Bronchial epithelial cell (primary cell): ENCODE data around the gene RABAC1. TPM values are rescaled to one million over a fixed set of nuclear protein-coding genes. Genes with fewer than 3 reads are reported as not detected.

Experiments
- DNase-seq: peaks from one replicate; pipeline ENCODE4 v3.0.0-alpha.2; 2010; ENCODE audit warnings: low read depth
- FAIRE-seq: peaks from 2 replicates; lab custom pipeline; 2011; peaks lifted over from hg19 to GRCh38; lab: Jason Lieb, UNC
- H3K27me3 ChIP-seq: 2 replicates; pipeline ENCODE4 v1.5.1; 2011; ENCODE audit warnings: low read length; ENCODE audit not compliant: control insufficient read depth, insufficient read depth
- H3K36me3 ChIP-seq: 2 replicates; pipeline ENCODE4 v1.5.1; 2011; ENCODE audit warnings: low read length; ENCODE audit not compliant: control insufficient read depth, insufficient read depth
- H3K4me3 ChIP-seq: 2 replicates; pipeline ENCODE4 v1.5.1; 2011; ENCODE audit warnings: mild to moderate bottlenecking, low read depth, low read length, control low read depth
- total RNA-seq: library from RNA; depleted of rRNA; stranded (reverse); fragments of >200 nt; gene quantifications from 2 replicates; pipeline ENCODE4 v1.2.1, GENCODE V29; 2014
- TF ChIP-seq, protein P1 (sequence below): IDR thresholded peaks from 2 replicates; pipeline ENCODE4 v1.5.1; 2011; ENCODE audit warnings: mild to moderate bottlenecking, moderate library complexity, low read length, control low read depth, inconsistent platforms; ENCODE audit not compliant: insufficient read depth, severe bottlenecking

RABAC1 gene
- total RNA-seq, 1 donor from 2014 or later: 96.6 TPM

DNA sequence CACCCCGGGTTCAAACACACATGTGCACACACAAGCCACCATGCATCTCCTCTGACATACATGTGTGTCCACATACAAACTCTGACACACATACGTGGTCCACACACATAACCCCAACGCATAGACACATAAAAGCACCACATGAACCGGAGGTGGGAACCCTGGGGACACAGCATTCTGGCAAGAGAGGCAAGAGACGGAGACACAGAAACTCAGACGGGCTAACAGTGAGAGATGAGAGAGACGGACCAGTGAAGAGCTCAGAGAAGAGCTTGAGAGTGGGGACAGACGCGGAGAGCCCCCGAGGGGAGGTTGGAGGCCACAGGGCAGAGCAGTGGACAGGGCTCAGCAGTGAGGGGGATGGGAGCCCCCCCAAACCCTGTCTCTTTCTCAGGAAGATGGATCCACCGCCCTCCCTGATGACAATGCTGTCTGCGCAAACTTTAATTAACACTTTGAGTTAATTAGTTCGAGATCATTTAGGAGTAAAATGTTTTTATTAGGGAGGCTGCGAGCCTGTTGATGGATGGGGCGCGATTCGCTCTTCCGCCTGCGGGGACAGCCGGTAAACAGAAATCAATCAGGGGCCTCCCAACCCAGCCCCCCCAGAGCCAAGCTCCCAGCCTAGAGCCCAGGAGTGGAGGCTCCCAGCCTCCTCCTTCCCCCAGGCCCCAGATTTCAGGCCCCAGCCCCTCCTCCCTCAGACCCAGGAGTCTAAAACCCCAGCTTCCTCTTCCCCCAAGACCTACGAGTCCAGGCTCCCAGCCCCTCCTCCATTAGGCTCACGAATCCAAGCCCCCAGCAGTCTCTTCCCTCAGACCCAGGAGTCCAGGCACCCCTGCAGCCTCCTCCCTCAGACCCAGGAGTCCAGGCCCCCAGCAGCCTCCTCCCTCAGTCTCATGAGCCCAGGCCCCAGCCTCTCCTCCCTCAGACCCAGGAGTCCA, 21.3 kb downstream of the RABAC1 start:
- Histone ChIP-seq H3K36me3 (no peaks in the 10 kb centered on the region), H3K27me3 (peaks cover 27% of the 10 kb centered on the region), H3K4me3 (no peak overlapping the region)
- DNase-seq: no peak
- TF ChIP-seq, protein P1, sequence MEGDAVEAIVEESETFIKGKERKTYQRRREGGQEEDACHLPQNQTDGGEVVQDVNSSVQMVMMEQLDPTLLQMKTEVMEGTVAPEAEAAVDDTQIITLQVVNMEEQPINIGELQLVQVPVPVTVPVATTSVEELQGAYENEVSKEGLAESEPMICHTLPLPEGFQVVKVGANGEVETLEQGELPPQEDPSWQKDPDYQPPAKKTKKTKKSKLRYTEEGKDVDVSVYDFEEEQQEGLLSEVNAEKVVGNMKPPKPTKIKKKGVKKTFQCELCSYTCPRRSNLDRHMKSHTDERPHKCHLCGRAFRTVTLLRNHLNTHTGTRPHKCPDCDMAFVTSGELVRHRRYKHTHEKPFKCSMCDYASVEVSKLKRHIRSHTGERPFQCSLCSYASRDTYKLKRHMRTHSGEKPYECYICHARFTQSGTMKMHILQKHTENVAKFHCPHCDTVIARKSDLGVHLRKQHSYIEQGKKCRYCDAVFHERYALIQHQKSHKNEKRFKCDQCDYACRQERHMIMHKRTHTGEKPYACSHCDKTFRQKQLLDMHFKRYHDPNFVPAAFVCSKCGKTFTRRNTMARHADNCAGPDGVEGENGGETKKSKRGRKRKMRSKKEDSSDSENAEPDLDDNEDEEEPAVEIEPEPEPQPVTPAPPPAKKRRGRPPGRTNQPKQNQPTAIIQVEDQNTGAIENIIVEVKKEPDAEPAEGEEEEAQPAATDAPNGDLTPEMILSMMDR: no peak
- FAIRE-seq: no peak

- Histone ChIP-seq H3K27me3 (peaks cover 35% of the 10 kb centered on the region), H3K36me3 (no peaks in the 10 kb centered on the region), H3K4me3 (no peak overlapping the region)
- TF ChIP-seq, protein P1: no peak
- DNase-seq: no peak
- no peak for FAIRE-seq
These were observed 22.2 kb downstream of the RABAC1 start for GRCh38 chr19:41936961-41937360.

- H3K36me3 ChIP-seq: no peaks in the 10 kb centered on the region
- H3K4me3 ChIP-seq: no peak overlapping the region
- H3K27me3 ChIP-seq: peaks cover 38% of the 10 kb centered on the region
- DNase-seq (peak; percentile 55), FAIRE-seq (peak; percentile 83)
- TF ChIP-seq, protein P1: no peak
These were observed 22.7 kb downstream of the RABAC1 start for GRCh38 chr19:41936416-41936850.

DNA sequence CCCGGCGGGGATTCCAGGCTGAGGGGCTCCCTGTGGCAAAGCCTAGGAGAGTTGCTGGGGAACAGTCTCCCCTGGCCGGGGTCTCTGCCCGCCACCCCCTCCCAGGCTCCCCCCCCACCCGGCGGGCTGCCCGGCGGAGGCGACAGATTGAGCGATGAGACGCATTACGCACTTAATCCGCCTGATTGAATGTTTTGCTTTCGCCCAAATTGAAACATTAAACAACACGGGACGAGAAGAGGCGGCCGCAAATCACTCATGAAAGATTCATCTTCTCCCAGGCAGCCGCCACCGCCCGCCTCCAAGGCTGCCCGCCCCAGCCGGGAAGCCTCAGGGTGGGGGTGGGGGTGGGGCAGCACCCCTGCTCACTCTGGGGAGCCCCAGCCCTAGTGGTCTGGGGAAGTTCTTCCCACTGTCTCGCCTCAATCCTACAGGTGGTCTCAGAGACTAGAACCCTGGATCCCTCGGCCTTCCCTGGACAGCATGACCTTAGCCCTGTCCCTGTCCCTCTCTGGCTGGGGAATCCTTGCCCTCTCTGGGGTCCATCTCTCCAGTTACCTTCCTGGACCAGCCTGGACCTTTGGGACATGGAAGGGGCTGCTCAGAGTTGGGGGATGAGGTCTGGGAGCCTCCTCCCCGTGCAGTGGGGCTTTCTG, 23.2 kb downstream of the RABAC1 start:
- DNase-seq (no peak), FAIRE-seq (no peak)
- H3K4me3 ChIP-seq: no peak overlapping the region
- TF ChIP-seq, protein P1: no peak
- peaks cover 38% of the 10 kb centered on the region for H3K27me3 ChIP-seq
- no peaks in the 10 kb centered on the region for H3K36me3 ChIP-seq

DNA sequence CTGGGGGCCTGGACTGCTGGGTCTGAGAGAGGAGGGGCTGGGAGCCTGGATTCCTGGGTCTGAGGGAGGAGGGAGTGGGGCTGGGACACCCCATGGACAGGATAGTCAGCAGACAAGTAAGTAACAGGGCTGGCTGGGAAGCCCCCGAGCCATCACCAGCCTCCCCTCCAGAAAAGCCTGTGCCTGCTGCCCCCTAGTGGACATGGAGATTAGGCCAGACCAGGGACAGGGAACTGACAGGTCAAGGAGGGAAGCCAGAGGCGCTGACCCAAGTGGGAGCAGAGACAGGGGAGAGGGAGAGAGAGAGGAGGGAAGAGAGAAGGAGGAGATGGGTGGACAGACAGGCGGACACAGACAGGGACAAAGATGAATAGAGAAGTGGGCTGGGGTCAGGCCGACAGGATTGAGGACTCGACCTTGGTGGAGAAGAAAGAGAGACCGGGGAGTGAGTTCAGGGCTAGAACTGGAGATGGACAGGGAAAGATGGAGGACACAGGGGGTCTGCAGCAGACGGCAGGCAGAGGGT, 24.2 kb downstream of the RABAC1 start:
- no peaks in the 10 kb centered on the region for H3K36me3 ChIP-seq
- FAIRE-seq (no peak), DNase-seq (no peak)
- peaks cover 48% of the 10 kb centered on the region for H3K27me3 ChIP-seq
- no peak overlapping the region for H3K4me3 ChIP-seq
- TF ChIP-seq, protein P1: peak; percentile 86
